K562 (cell line): ENCODE measurements around the gene HMOX2. TPM values are rescaled to one million over a fixed set of nuclear protein-coding genes. Genes with fewer than 3 reads are reported as not detected.
A peak's percentile ranks its signal among the peaks of the same experiment; 100 is the strongest.

Experiments used
- BACH1 ChIP-seq: fragments of 200-800 bp; sonication (Bioruptor generic); IDR thresholded peaks from 2 replicates; pipeline ENCODE4 v1.6.1; 2016; ENCODE audit warnings: missing genetic modification characterization, missing compliant biosample characterization
- CBX1 ChIP-seq: sonication (generic); IDR thresholded peaks from 2 replicates; pipeline ENCODE4 v1.6.1; 2016; ENCODE audit warnings: antibody characterized with exemption, low read depth, mild to moderate bottlenecking
- DLX4 ChIP-seq: fragments of 250-450 bp; sonication (Bioruptor Pico); IDR thresholded peaks from 2 replicates; pipeline ENCODE4 v1.6.1; 2021; ENCODE audit warnings: mild to moderate bottlenecking
- E4F1 ChIP-seq: fragments of 250-450 bp; sonication (Bioruptor Pico); IDR thresholded peaks from 2 replicates; pipeline ENCODE4 v1.5.0; 2021; ENCODE audit warnings: mild to moderate bottlenecking, borderline replicate concordance
- KDM1A ChIP-seq, 2 experiments: fragments of 450-650 bp; IDR thresholded peaks; 2 replicates each; pipeline ENCODE4 v1.6.1; 2016; ENCODE audit warnings: mild to moderate bottlenecking in 2 of 2
- MAZ ChIP-seq, 2 experiments: fragments of 450-650 bp in 1 of 2; sonication (generic) in 1 of 2; formaldehyde crosslinking; IDR thresholded peaks in 1 of 2; conservative IDR thresholded peaks in 1 of 2; 2 replicates each; pipeline versions ENCODE4 v1.4.0 to v1.5.0; 2020; ENCODE audit warnings: mild to moderate bottlenecking in 1 of 2, missing genetic modification reagents in 1 of 2
- MECOM ChIP-seq: fragments of 250-450 bp; sonication (Bioruptor Pico); IDR thresholded peaks from 2 replicates; pipeline ENCODE4 v1.8.0; 2022; ENCODE audit warnings: inconsistent platforms
- MTA3 ChIP-seq: fragments of 450-650 bp; formaldehyde crosslinking; IDR thresholded peaks from 2 replicates; pipeline ENCODE4 v1.6.1; 2017; ENCODE audit warnings: mild to moderate bottlenecking, borderline replicate concordance
- NFIC ChIP-seq: fragments of 450-650 bp; IDR thresholded peaks from 2 replicates; pipeline ENCODE4 v1.6.1; 2017; ENCODE audit warnings: mild to moderate bottlenecking, inconsistent platforms
- TEAD2 ChIP-seq: fragments of 450-650 bp; IDR thresholded peaks from 2 replicates; pipeline ENCODE4 v1.6.1; 2016; ENCODE audit warnings: missing genetic modification characterization, control low read depth, missing compliant biosample characterization
- ZBED1 ChIP-seq: IDR thresholded peaks from 2 replicates; pipeline ENCODE4 v1.6.1; 2014
- ZNF274 ChIP-seq: IDR thresholded peaks from 2 replicates; pipeline ENCODE4 v1.6.1; 2011; ENCODE audit warnings: low read depth, mild to moderate bottlenecking, low read length, moderate library complexity, borderline replicate concordance
- ZNF318 ChIP-seq, 2 experiments: fragments of 450-650 bp; IDR thresholded peaks; 2 replicates each; pipeline ENCODE4 v1.6.1; 2016; ENCODE audit warnings: mild to moderate bottlenecking in 2 of 2, borderline replicate concordance in 1 of 2, low read depth in 1 of 2, moderate library complexity in 1 of 2
- ZNF655 ChIP-seq: fragments of 250-450 bp; sonication (Bioruptor Pico); IDR thresholded peaks from 2 replicates; pipeline ENCODE4 v1.5.0; 2021
- ZNF79 ChIP-seq: fragments of 250-450 bp; sonication (Bioruptor Pico); IDR thresholded peaks from 2 replicates; pipeline ENCODE4 v1.4.0; 2020; ENCODE audit warnings: low read depth, mild to moderate bottlenecking, moderate library complexity
- polyA plus RNA-seq, 8 experiments: library from polyadenylated mRNA; depleted of rRNA in 4 of 8; stranded (reverse) in 5 of 8; unstranded in 3 of 8; fragments of >200 nt; fragmentation: Nextera tagmentation in 2 of 8; fragmentation: Illumina TruSeq in 1 of 8; extraction: Ambion mirVana in 2 of 8; extraction: Trizol in 1 of 8; gene quantifications; 2 replicates each; pipeline versions ENCODE4 v1.2.1 to v1.2.3, GENCODE V29; 2011 to 2014; ENCODE audit warnings: inconsistent platforms in 1 of 8, missing spikeins in 1 of 8
- total RNA-seq, 7 experiments: library from RNA; depleted of rRNA in 6 of 7; stranded (reverse); fragments of >200 nt in 6 of 7; fragmentation: Illumina TruSeq in 2 of 7; extraction: Trizol in 2 of 7; gene quantifications; 2 replicates each; pipeline versions ENCODE4 v1.2.1 to v1.2.3, GENCODE V29; 2011 to 2021; ENCODE audit warnings: low replicate concordance in 1 of 7

HMOX2 gene
- total and polyA plus RNA-seq, 9 of the 15 experiments (the other 6 are each of a cell fraction or from before 2014, with no cell fraction given): 26.8 to 87.4 (median 57.4) TPM

GRCh38 chr16:4474192-4474961, 1.8 kb upstream of the HMOX2 start, which contains the start of gene NMRAL1 (continued):
- TF ChIP-seq BACH1 (tag): no peak
- TF ChIP-seq DLX4 (CRISPR knock-in tag): no peak
- TF ChIP-seq KDM1A (IDR thresholded peaks at IDR 0.05): no peak
- peak; percentile 72 to 88; a peak in 3 of 4 replicates for TF ChIP-seq MAZ (CRISPR knock-in tag; conservative IDR thresholded peaks at IDR 0.05 in 1 of 2, IDR thresholded peaks at IDR 0.05 in 1 of 2)
- no peak for TF ChIP-seq ZNF79 (CRISPR knock-in tag)
- 0 out of 2 replicates have a peak, but pooled peaks have one; percentile 52 for TF ChIP-seq ZBED1
- peak; percentile 59 for TF ChIP-seq NFIC
- no peak for TF ChIP-seq MECOM (CRISPR knock-in tag)
- TF ChIP-seq ZNF274: no peak
- no peak for TF ChIP-seq E4F1 (CRISPR knock-in tag)
- peak; percentile 71; the same call in 1 of the 2 replicates for TF ChIP-seq CBX1
- no peak for TF ChIP-seq ZNF655
- TF ChIP-seq MTA3: no peak; the same call in 1 of the 2 replicates
- TF ChIP-seq TEAD2: no peak
- 0 out of 4 replicates have a peak, but pooled peaks of 1 of the 2 experiments have one; percentile 29 for TF ChIP-seq ZNF318 (IDR thresholded peaks at IDR 0.05; ENCODE audit: borderline replicate concordance in 1 of 2, low read depth in 1 of 2)
